Fibroblast of lung (primary cell): Measurements from ENCODE around the gene HESX1. TPM values are rescaled to one million over a fixed set of nuclear protein-coding genes. Genes with fewer than 3 reads are reported as not detected.

Source experiments
- DNase-seq, 2 donors: peaks; one replicate each; pipeline versions ENCODE4 v3.0.0 to v3.0.0-alpha.2; 2010; ENCODE audit warnings: low read depth in 2 of 2
- H2AFZ ChIP-seq: 2 replicates; pipeline ENCODE4 v1.5.1; 2012; ENCODE audit warnings: low read length, control low read depth, inconsistent platforms
- H3K27ac ChIP-seq: 2 replicates; pipeline ENCODE4 v1.5.1; 2011; ENCODE audit warnings: low read length, control low read depth; ENCODE audit not compliant: insufficient read depth
- H3K27me3 ChIP-seq: 2 replicates; pipeline ENCODE4 v1.5.1; 2011; ENCODE audit warnings: mild to moderate bottlenecking, low read length; ENCODE audit not compliant: control insufficient read depth, insufficient read depth
- H3K36me3 ChIP-seq: 2 replicates; pipeline ENCODE4 v1.5.1; 2011; ENCODE audit warnings: low read length; ENCODE audit not compliant: control insufficient read depth, insufficient read depth
- H3K4me1 ChIP-seq: 2 replicates; pipeline ENCODE4 v1.5.1; 2011; ENCODE audit warnings: low read length; ENCODE audit not compliant: control insufficient read depth, insufficient read depth; ENCODE audit errors: extremely low read depth
- H3K4me2 ChIP-seq: 2 replicates; pipeline ENCODE4 v1.5.1; 2011; ENCODE audit warnings: low read length, control low read depth; ENCODE audit not compliant: insufficient read depth; ENCODE audit errors: extremely low read depth
- H3K4me3 ChIP-seq, 4 experiments: fragments of 200-600 bp in 1 of 4; sonication (generic) in 1 of 4; replicated peaks in 1 of 4; 2 replicates each; pipeline ENCODE4 v1.5.1; 2011 to 2016; ENCODE audit warnings: low read length in 4 of 4, low read depth in 3 of 4, mild to moderate bottlenecking in 3 of 4, control low read depth in 2 of 4, inconsistent platforms in 1 of 4, mixed read lengths in 1 of 4; ENCODE audit not compliant: insufficient read depth in 1 of 4; ENCODE audit errors: control extremely low read depth in 1 of 4
- H3K79me2 ChIP-seq: 2 replicates; pipeline ENCODE4 v1.5.1; 2012; ENCODE audit warnings: mild to moderate bottlenecking, low read length, inconsistent platforms; ENCODE audit not compliant: control insufficient read depth, insufficient read depth
- H3K9ac ChIP-seq: 2 replicates; pipeline ENCODE4 v1.5.1; 2011; ENCODE audit warnings: mild to moderate bottlenecking, low read length, control low read depth; ENCODE audit not compliant: insufficient read depth
- H3K9me3 ChIP-seq: 2 replicates; pipeline ENCODE4 v1.5.1; 2012; ENCODE audit warnings: low read depth, low read length; ENCODE audit not compliant: control insufficient read depth, insufficient read depth
- H4K20me1 ChIP-seq: 2 replicates; pipeline ENCODE4 v1.5.1; 2011; ENCODE audit warnings: low read length; ENCODE audit not compliant: control insufficient read depth, insufficient read depth; ENCODE audit errors: extremely low read depth
- CTCF ChIP-seq, 2 donors: IDR thresholded peaks in 1 of 2; conservative IDR thresholded peaks in 1 of 2; 1 replicate in 1 of 2; 2 replicates in 1 of 2; pipeline ENCODE4 v1.5.1; 2011 to 2012; ENCODE audit warnings: low read length in 2 of 2, control low read depth in 1 of 2, inconsistent platforms in 1 of 2, low read depth in 1 of 2, mild to moderate bottlenecking in 1 of 2
- EZH2 ChIP-seq: IDR thresholded peaks from 2 replicates; pipeline ENCODE4 v1.5.1; 2012; ENCODE audit warnings: low read length, control low read depth, mild to moderate bottlenecking; ENCODE audit errors: missing control alignments
- polyA plus RNA-seq, 2 donors: library from polyadenylated mRNA; depleted of rRNA in 1 of 2; stranded (reverse) in 1 of 2; unstranded in 1 of 2; fragments of >200 nt; gene quantifications; 2 replicates each; pipeline ENCODE4 v1.2.1, GENCODE V29; 2011 to 2012; ENCODE audit warnings: missing spikeins in 1 of 2
- total RNA-seq: library from RNA; depleted of rRNA; stranded (reverse); fragments of >200 nt; gene quantifications from 2 replicates; pipeline ENCODE4 v1.2.1, GENCODE V29; 2014

Gene HESX1
- total and polyA plus RNA-seq, 2 donors (not counting 1 experiment from before 2014, with no cell fraction given), result 0.64 to 0.99 TPM

- TF ChIP-seq EZH2, result no peak
- TF ChIP-seq CTCF (conservative IDR thresholded peaks at IDR 0.05 in 1 of 2, IDR thresholded peaks at IDR 0.05 in 1 of 2; ENCODE audit: low read depth in 1 of 2, low read length in 2 of 2), result no peak
- Histone ChIP-seq H3K4me1 (no peaks in the 10 kb centered on the region), H3K9ac (no peak overlapping the region), H3K79me2 (no peaks in the 10 kb centered on the region), H3K4me3 (no peak overlapping the region), H3K36me3 (no peaks in the 10 kb centered on the region), H3K27ac (no peak overlapping the region), H3K4me2 (no peak overlapping the region), H3K9me3 (no peaks in the 10 kb centered on the region), H4K20me1 (no peaks in the 10 kb centered on the region), H2AFZ (no peak overlapping the region), H3K27me3 (peaks cover 5% of the 10 kb centered on the region)
- DNase-seq, result no peak
Measured at GRCh38 chr3:57192028-57192427, 7.8 kb downstream of the HESX1 start.

- DNase-seq, result no peak
- no peak for TF ChIP-seq CTCF (conservative IDR thresholded peaks at IDR 0.05 in 1 of 2, IDR thresholded peaks at IDR 0.05 in 1 of 2; ENCODE audit: low read depth in 1 of 2, low read length in 2 of 2)
- TF ChIP-seq EZH2, result no peak
- no peaks in the 10 kb centered on the region for H3K27me3 ChIP-seq
- no peak overlapping the region for H3K9ac ChIP-seq
- H3K27ac ChIP-seq, result no peak overlapping the region
- H3K79me2 ChIP-seq, result no peaks in the 10 kb centered on the region
- no peaks in the 10 kb centered on the region for H3K9me3 ChIP-seq
- H4K20me1 ChIP-seq, result no peaks in the 10 kb centered on the region
- no peak overlapping the region for H3K4me2 ChIP-seq
- no peak overlapping the region for H3K4me3 ChIP-seq
- no peaks in the 10 kb centered on the region for H3K36me3 ChIP-seq
- H3K4me1 ChIP-seq, result no peaks in the 10 kb centered on the region
- no peak overlapping the region for H2AFZ ChIP-seq
Measured at GRCh38 chr3:57184526-57184925, 15.3 kb downstream of the HESX1 start.

DNA sequence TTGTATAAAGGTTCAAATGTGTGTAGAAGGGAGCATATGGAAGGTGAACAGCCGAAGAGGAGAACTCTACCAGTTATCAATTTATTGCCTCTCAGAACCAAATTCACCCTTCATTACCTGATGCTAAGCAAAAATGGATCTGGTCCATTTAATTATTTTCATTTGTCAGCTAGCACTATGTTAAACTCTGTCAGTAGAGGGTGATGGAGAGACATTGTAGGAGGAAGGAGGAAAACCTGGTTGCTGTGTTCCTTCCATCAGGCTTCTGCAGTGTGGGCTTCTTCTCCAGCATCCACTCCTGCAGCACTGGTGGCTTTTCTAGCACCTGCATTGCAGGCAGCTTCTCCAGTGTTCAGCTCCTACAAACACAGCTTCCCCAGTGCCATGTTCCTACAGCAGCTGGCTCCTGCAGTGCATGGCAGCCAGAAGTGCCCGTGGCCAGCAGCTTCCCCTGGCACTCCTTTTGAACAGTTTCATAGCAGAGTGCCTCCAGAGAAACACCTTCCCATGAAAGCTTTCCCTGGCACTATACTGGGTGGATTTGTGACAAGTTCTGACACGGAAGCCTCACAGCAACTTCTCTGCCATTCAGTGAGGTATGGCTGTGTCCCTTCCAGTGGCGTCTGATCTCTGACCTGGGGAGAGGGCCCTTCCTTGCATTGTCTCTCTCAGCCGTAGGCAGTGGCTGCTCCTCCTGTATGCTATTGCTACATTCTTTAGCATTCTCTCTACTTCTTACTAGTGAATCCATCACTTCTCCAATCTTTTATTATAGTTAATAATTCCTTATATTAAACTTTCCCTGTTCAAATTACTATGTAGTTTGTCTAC, 20.0 kb downstream of the HESX1 start:
- H3K4me3 ChIP-seq, result no peak overlapping the region
- no peaks in the 10 kb centered on the region for H3K9me3 ChIP-seq
- H3K4me1 ChIP-seq, result no peaks in the 10 kb centered on the region
- H4K20me1 ChIP-seq, result no peaks in the 10 kb centered on the region
- no peak overlapping the region for H2AFZ ChIP-seq
- H3K27ac ChIP-seq, result no peak overlapping the region
- H3K79me2 ChIP-seq, result no peaks in the 10 kb centered on the region
- H3K27me3 ChIP-seq, result no peaks in the 10 kb centered on the region
- no peak overlapping the region for H3K4me2 ChIP-seq
- TF ChIP-seq EZH2, result no peak
- TF ChIP-seq CTCF (conservative IDR thresholded peaks at IDR 0.05 in 1 of 2, IDR thresholded peaks at IDR 0.05 in 1 of 2; ENCODE audit: low read depth in 1 of 2, low read length in 2 of 2), result peak; percentile 22 to 51
- no peaks in the 10 kb centered on the region for H3K36me3 ChIP-seq
- peak; percentile 20 to 37 for DNase-seq
- no peak overlapping the region for H3K9ac ChIP-seq
